ENCODE results near the gene SPN.
"Not testable (repeated sequence)": the region's sequence is repeated elsewhere in the genome, so short reads cannot be mapped to it uniquely, and the experiment has no call there.

Gene SPN

DNA sequence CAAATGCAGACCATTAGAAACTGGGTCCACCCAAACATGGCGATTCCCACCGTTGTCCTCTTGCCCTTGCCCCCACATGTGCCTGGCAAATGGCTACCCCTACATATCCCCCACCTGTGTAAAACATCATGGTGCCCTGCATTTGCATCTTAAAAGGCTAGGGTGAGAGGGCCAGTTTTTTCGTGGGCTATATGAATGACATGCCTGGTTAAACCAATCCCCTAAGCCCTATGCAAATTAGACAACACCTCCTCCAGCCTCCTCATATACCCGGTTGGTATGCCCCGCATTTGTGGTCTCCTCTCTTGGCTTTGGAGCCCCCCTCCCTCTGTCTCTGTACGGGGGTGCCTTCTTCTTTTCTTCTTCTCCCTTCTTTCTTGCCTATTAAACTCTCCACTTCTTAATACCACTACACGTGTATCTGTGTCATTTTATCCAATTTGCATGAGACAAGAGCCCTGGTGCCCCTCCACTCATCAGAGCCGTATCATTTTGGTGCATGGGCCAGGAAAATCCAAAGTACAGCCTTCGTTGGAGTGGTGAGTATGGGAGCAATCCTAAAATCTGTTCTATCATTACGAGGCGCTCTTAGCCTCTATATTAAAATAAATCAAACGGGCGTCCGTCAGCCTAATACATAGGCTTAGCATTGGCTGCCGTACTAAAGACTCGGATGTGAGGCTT is 46.0 kb downstream of the SPN start:
- no peak for DNase-seq

- DNase-seq = not testable (repeated sequence)
Measured at GRCh38 chr16:29709657-29710056, 46.6 kb downstream of the SPN start.

- peak; percentile 10 for DNase-seq
Measured at GRCh38 chr16:29710227-29711219, 47.5 kb downstream of the SPN start.

GRCh38 chr16:29712809-29713208 is 49.8 kb downstream of the SPN start:
- DNase-seq = no peak

GRCh38 chr16:29714396-29714795 is 51.3 kb downstream of the SPN start:
- DNase-seq = no peak

- no peak for DNase-seq
Measured at GRCh38 chr16:29714972-29715371, 51.9 kb downstream of the SPN start.

- no peak for DNase-seq
Measured at GRCh38 chr16:29717113-29717512, 54.1 kb downstream of the SPN start.

- DNase-seq = no peak
Measured at GRCh38 chr16:29719063-29719462, 56.0 kb downstream of the SPN start.
